Mucosa of stomach (tissue), 1 donor: ENCODE results near the gene SPC24.

ENCODE experiments used
- H3K27me3 ChIP-seq: one replicate; pipeline ENCODE4 v1.7.0; 2013; ENCODE audit warnings: mild to moderate bottlenecking, low read length; ENCODE audit not compliant: control insufficient read depth, insufficient read depth
- H3K36me3 ChIP-seq: one replicate; pipeline ENCODE4 v1.7.0; 2013; ENCODE audit warnings: low read length; ENCODE audit not compliant: control insufficient read depth, insufficient read depth
- H3K4me1 ChIP-seq: one replicate; pipeline ENCODE4 v1.7.0; 2013; ENCODE audit warnings: mild to moderate bottlenecking, low read length; ENCODE audit not compliant: control insufficient read depth, insufficient read depth
- H3K4me3 ChIP-seq: one replicate; pipeline ENCODE4 v1.7.0; 2013; ENCODE audit warnings: low read length
- H3K9ac ChIP-seq: one replicate; pipeline ENCODE4 v1.7.0; 2013; ENCODE audit warnings: mild to moderate bottlenecking, low read length, moderate library complexity
- H3K9me3 ChIP-seq: one replicate; pipeline ENCODE4 v1.7.0; 2013; ENCODE audit warnings: mild to moderate bottlenecking, low read length, moderate library complexity; ENCODE audit not compliant: control insufficient read depth
- donor health status: Pancreatic carcinoma.

SPC24 gene

GRCh38 chr19:11155373-11156120 is at the start of gene SPC24:
Gene SPC24 (minus strand): TSS chr19:11155782. CDS start chr19:11155776, 6 bp downstream.
- H3K4me1 ChIP-seq, result peaks cover 17% of the 10 kb centered on the region
- no peaks in the 10 kb centered on the region for H3K36me3 ChIP-seq
- peak within 1 kb of the TSS; percentile 51 for H3K9ac ChIP-seq
- no peaks in the 10 kb centered on the region for H3K9me3 ChIP-seq
- H3K4me3 ChIP-seq, result no peak within 1 kb of the TSS
- no peaks in the 10 kb centered on the region for H3K27me3 ChIP-seq

GRCh38 chr19:11204943-11205349 is 49.4 kb upstream of the SPC24 start:
- H3K4me3 ChIP-seq, result no peak overlapping the region
- no peak overlapping the region for H3K9ac ChIP-seq
- H3K9me3 ChIP-seq, result no peaks in the 10 kb centered on the region
- H3K36me3 ChIP-seq, result no peaks in the 10 kb centered on the region
- H3K27me3 ChIP-seq, result no peaks in the 10 kb centered on the region
- peaks cover 10% of the 10 kb centered on the region for H3K4me1 ChIP-seq

GRCh38 chr19:11204076-11204602 is 48.6 kb upstream of the SPC24 start:
- Histone ChIP-seq H3K36me3 (no peaks in the 10 kb centered on the region), H3K9me3 (no peaks in the 10 kb centered on the region), H3K4me3 (no peak overlapping the region), H3K4me1 (peaks cover 10% of the 10 kb centered on the region), H3K27me3 (no peaks in the 10 kb centered on the region), H3K9ac (peak overlapping the region; percentile 41)

- Histone ChIP-seq H3K27me3 (no peaks in the 10 kb centered on the region), H3K4me1 (peaks cover 10% of the 10 kb centered on the region), H3K9me3 (no peaks in the 10 kb centered on the region), H3K9ac (peak overlapping the region; percentile 41), H3K4me3 (no peak overlapping the region), H3K36me3 (no peaks in the 10 kb centered on the region)
Observed at GRCh38 chr19:11203194-11204075, 47.9 kb upstream of the SPC24 start.

- peak overlapping the region; percentile 41 for H3K9ac ChIP-seq
- H3K4me1 ChIP-seq, result peaks cover 16% of the 10 kb centered on the region
- no peaks in the 10 kb centered on the region for H3K36me3 ChIP-seq
- no peak overlapping the region for H3K4me3 ChIP-seq
- H3K27me3 ChIP-seq, result no peaks in the 10 kb centered on the region
- H3K9me3 ChIP-seq, result no peaks in the 10 kb centered on the region
Observed at GRCh38 chr19:11202488-11203193, 47.1 kb upstream of the SPC24 start.

- Histone ChIP-seq H3K27me3 (no peaks in the 10 kb centered on the region), H3K4me1 (peaks cover 18% of the 10 kb centered on the region)
Observed at GRCh38 chr19:11201791-11202190, 46.2 kb upstream of the SPC24 start.

GRCh38 chr19:11200931-11201330 is 45.3 kb upstream of the SPC24 start:
- Histone ChIP-seq H3K4me1 (peaks cover 25% of the 10 kb centered on the region), H3K4me3 (no peak overlapping the region), H3K36me3 (no peaks in the 10 kb centered on the region)

More at GRCh38 chr19:11201791-11202190, 46.2 kb upstream of the SPC24 start:
- Histone ChIP-seq H3K9me3 (no peaks in the 10 kb centered on the region), H3K4me3 (no peak overlapping the region), H3K36me3 (no peaks in the 10 kb centered on the region), H3K9ac (no peak overlapping the region)

GRCh38 chr19:11200015-11200574 is 44.5 kb upstream of the SPC24 start:
- Histone ChIP-seq H3K36me3 (no peaks in the 10 kb centered on the region), H3K4me3 (no peak overlapping the region), H3K27me3 (no peaks in the 10 kb centered on the region), H3K4me1 (peaks cover 30% of the 10 kb centered on the region), H3K9ac (no peak overlapping the region), H3K9me3 (no peaks in the 10 kb centered on the region)

More at GRCh38 chr19:11200931-11201330, 45.3 kb upstream of the SPC24 start:
- H3K9ac ChIP-seq, result no peak overlapping the region
- no peaks in the 10 kb centered on the region for H3K27me3 ChIP-seq
- H3K9me3 ChIP-seq, result no peaks in the 10 kb centered on the region

- H3K9ac ChIP-seq, result no peak overlapping the region
- H3K36me3 ChIP-seq, result no peaks in the 10 kb centered on the region
- H3K4me1 ChIP-seq, result peaks cover 34% of the 10 kb centered on the region
- no peak overlapping the region for H3K4me3 ChIP-seq
- H3K27me3 ChIP-seq, result no peaks in the 10 kb centered on the region
- H3K9me3 ChIP-seq, result no peaks in the 10 kb centered on the region
Observed at GRCh38 chr19:11199517-11199916, 43.9 kb upstream of the SPC24 start.

GRCh38 chr19:11198769-11199424 is 43.3 kb upstream of the SPC24 start:
- no peaks in the 10 kb centered on the region for H3K9me3 ChIP-seq
- H3K4me3 ChIP-seq, result no peak overlapping the region
- no peaks in the 10 kb centered on the region for H3K27me3 ChIP-seq
- peaks cover 34% of the 10 kb centered on the region for H3K4me1 ChIP-seq
- H3K9ac ChIP-seq, result no peak overlapping the region
- no peaks in the 10 kb centered on the region for H3K36me3 ChIP-seq

GRCh38 chr19:11198175-11198534 is 42.6 kb upstream of the SPC24 start:
- peaks cover 29% of the 10 kb centered on the region for H3K4me1 ChIP-seq
- no peak overlapping the region for H3K9ac ChIP-seq
- no peak overlapping the region for H3K4me3 ChIP-seq
- H3K27me3 ChIP-seq, result no peaks in the 10 kb centered on the region
- H3K36me3 ChIP-seq, result no peaks in the 10 kb centered on the region
- H3K9me3 ChIP-seq, result no peaks in the 10 kb centered on the region
